ENCODE results near the gene HECTD4. TPM values are rescaled to one million over a fixed set of nuclear protein-coding genes. Genes with fewer than 3 reads are reported as not detected.

HECTD4 gene
- total RNA-seq, 1 experiment from 2014 or later: 30.0 TPM

DNA sequence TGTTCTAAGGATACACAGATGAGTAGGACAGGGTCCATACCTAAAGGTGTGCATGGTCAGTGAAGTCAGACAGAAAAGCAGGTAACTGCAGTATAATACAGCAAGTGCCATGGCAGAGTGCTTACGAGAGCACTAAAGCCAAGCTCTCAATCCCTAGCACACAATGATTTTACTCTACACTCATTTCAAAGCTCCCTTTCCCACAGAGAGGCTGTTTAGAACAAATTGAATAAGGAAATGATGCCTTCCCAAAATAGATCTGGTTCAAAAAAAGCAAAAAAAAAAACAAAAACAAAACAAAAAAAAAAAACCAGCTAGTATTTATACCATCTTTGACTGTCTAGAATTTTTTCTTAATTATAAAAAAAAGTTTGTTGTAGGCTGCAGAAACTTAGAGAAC lies 74.1 kb downstream of the HECTD4 start:
- H3K4me1 Mint-ChIP-seq: 0 out of 4 replicates have a peak, but pooled peaks cover 0 to 2% of the 10 kb centered on the region in 2 experiments
- Histone ChIP-seq H4K91ac (ENCODE audit: insufficient read length, low read depth, low read length) (no peak overlapping the region), H4K8ac (replicated peaks; ENCODE audit: insufficient read length, low read depth, low read length) (no peak overlapping the region), H2BK120ac (ENCODE audit: low read depth, low read length, poor library complexity, severe bottlenecking) (no peak overlapping the region), H3K27ac (ENCODE audit: insufficient read length, low read depth, low read length) (no peak overlapping the region), H4K20me1 (ENCODE audit: control insufficient read depth, insufficient read depth, insufficient read length) (no peaks in the 10 kb centered on the region), H4K5ac (ENCODE audit: insufficient read length, low read depth, low read length) (no peak overlapping the region), H3K18ac (ENCODE audit: insufficient read length, low read depth, low read length) (no peak overlapping the region), H3K14ac (ENCODE audit: insufficient read depth, low read length) (no peak overlapping the region), H3K23me2 (ENCODE audit: insufficient read length, low read depth, low read length, poor library complexity, severe bottlenecking) (no peaks in the 10 kb centered on the region), H2AFZ (ENCODE audit: low read length) (no peak overlapping the region), H3K23ac (ENCODE audit: insufficient read length, low read depth, low read length) (no peak overlapping the region), H3K4me1 (ENCODE audit: insufficient read depth, low read length) (no peaks in the 10 kb centered on the region), H3K9me3 (ENCODE audit: control insufficient read depth, low read depth, low read length) (no peaks in the 10 kb centered on the region), H3K4ac (ENCODE audit: low read depth, low read length) (no peak overlapping the region), H3K79me2 (ENCODE audit: insufficient read depth, low read length) (no peaks in the 10 kb centered on the region), H2BK20ac (ENCODE audit: low read depth, low read length, poor library complexity, severe bottlenecking) (no peak overlapping the region), H3T11ph (ENCODE audit: low read length) (no peak overlapping the region), H3K56ac (ENCODE audit: insufficient read length, low read depth, low read length) (no peak overlapping the region), H3K4me2 (ENCODE audit: insufficient read depth, insufficient read length, low read length) (no peak overlapping the region), H2AK5ac (ENCODE audit: insufficient read length, low read length) (no peak overlapping the region), H3K79me1 (ENCODE audit: insufficient read depth, low read depth, low read length, poor library complexity, severe bottlenecking) (no peaks in the 10 kb centered on the region), H3K27me3 (ENCODE audit: insufficient read depth, low read length) (no peaks in the 10 kb centered on the region), H2BK12ac (ENCODE audit: insufficient read length, low read depth, low read length) (no peak overlapping the region), H2BK5ac (ENCODE audit: insufficient read length, low read length) (no peak overlapping the region), H2BK15ac (ENCODE audit: low read depth, low read length) (no peak overlapping the region), H3K9ac (ENCODE audit: extremely low read depth, insufficient read length, low read length) (no peak overlapping the region)
- H3K27me3 Mint-ChIP-seq (ENCODE audit: low read depth): no peaks in the 10 kb centered on the region
- TF ChIP-seq, protein P1, sequence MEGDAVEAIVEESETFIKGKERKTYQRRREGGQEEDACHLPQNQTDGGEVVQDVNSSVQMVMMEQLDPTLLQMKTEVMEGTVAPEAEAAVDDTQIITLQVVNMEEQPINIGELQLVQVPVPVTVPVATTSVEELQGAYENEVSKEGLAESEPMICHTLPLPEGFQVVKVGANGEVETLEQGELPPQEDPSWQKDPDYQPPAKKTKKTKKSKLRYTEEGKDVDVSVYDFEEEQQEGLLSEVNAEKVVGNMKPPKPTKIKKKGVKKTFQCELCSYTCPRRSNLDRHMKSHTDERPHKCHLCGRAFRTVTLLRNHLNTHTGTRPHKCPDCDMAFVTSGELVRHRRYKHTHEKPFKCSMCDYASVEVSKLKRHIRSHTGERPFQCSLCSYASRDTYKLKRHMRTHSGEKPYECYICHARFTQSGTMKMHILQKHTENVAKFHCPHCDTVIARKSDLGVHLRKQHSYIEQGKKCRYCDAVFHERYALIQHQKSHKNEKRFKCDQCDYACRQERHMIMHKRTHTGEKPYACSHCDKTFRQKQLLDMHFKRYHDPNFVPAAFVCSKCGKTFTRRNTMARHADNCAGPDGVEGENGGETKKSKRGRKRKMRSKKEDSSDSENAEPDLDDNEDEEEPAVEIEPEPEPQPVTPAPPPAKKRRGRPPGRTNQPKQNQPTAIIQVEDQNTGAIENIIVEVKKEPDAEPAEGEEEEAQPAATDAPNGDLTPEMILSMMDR (conservative IDR thresholded peaks at IDR 0.05): no peak
- H3K4me3 Mint-ChIP-seq: no peak overlapping the region
- H3K9me3 Mint-ChIP-seq: no peaks in the 10 kb centered on the region
- no CpG with 5 or more reads among the region's 1 CpG for WGBS (ENCODE audit: extremely low coverage, insufficient read length, low lambda C conversion rate)
- H3K27ac Mint-ChIP-seq: no peak overlapping the region
- DNase-seq: no peak
- H3K36me3 Mint-ChIP-seq (ENCODE audit: insufficient read depth in 1 of 3, low read depth in 3 of 3): peaks cover 0 to 24% (median 8%) of the 10 kb centered on the region in 3 experiments; a peak in 5 of 7 replicates

Measured in H9 (cell line).